HG02642 (cell line): ENCODE results near the gene ST6GALNAC4.

Experiments
- ATAC-seq: cut with Tn5 transposase; IDR thresholded peaks from one replicate; pipeline ENCODE4 v1.9.1; 2021; ENCODE audit warnings: mild to moderate bottlenecking; ENCODE audit not compliant: unreplicated experiment, poor library complexity

The ST6GALNAC4 gene

GRCh38 chr9:127947841-127948710, 31.2 kb upstream of the ST6GALNAC4 start:
- ATAC-seq: no peak

- ATAC-seq: no peak
These were observed 29.9 kb upstream of the ST6GALNAC4 start for GRCh38 chr9:127946728-127947127.

DNA sequence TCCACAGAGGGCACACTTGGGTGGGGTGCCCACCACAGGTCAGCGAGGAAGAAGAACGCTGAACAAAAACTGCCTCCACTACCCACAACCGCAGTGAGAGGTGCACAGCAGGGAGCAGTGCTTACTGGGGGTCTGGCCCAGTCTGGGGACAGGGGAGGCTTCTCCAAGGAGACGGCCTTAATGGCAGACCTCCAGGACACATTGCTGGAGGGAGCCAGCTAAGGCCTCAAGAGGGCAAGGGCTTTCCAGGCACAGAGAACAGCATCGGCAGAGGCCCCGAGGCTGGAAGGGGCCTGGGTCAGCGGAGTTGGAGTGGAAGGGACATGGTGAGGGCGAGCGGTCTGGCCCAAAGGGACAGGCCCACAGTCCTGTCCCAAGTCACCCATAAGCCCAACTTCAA, 29.1 kb upstream of the ST6GALNAC4 start:
- ATAC-seq: no peak

DNA sequence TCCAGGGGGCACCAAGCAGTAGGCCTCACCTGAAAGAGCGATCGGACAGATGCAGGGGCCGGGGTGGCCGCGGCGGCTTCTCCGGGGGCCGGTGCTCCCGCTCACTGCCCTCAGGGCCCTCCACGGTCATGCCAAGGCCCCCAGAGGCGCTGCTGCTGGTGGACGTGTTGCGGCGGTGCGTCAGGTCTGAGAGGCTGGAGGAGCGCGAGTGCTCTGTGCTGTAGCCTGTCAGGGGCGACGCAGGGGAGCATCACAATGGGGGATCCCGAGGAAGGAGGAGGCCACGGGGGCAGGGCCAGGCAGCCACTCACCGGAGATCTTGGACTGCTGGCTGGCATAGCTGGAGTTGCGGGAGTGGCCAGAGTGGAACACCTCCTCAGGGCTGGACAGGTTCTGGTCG, 28.5 kb upstream of the ST6GALNAC4 start:
- ATAC-seq: no peak

DNA sequence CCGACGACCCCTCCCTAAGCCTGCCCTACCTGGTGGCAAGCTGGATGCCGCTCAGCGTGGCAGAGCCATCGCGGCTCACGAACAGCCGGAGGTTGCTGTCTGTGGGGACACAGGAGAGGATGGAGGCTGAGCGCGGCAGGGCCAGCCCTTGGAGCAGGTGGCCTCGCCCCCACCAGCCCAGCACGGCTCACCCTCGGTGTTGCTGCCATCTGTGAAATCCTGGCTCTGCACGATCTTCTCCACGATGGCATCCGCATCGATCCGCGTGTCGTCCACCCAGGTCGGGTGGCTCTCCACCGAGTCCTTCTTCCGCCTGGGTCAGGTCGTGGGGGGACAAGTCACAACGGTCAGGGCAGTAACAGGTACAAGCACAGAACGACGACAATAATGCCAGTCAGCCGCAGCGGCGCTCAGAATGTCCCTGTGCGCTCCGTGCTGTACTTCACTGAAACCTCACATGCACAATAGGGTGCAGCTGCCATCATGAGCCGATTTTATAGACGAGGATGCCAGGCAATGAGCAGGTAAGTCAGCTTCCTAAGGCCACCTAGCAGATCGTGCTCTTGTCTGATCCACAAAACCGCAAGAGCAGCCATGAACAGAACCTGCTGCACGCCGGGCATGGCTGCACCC, 27.9 kb upstream of the ST6GALNAC4 start:
- no peak for ATAC-seq

DNA sequence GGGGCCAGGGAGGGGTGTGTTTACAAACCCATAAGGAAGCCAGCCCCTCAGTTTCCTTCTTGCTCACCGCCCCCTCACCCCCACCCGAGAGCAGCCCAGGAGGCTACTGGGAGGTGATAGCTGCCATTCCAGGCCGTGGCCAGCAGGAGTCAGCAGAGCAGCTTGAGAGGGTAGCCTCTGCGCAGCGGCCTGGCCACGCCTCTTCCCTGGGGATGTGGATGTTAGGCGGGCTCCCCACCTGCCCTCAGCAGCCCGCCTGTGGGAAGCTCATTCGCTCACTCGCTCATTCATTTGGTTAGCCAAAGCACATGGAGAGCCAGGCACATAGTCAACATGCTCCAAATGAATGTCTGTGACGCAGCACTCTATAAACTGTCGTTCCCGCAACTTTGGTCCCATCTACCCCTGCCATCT, 26.9 kb upstream of the ST6GALNAC4 start:
- ATAC-seq: peak; percentile 49

DNA sequence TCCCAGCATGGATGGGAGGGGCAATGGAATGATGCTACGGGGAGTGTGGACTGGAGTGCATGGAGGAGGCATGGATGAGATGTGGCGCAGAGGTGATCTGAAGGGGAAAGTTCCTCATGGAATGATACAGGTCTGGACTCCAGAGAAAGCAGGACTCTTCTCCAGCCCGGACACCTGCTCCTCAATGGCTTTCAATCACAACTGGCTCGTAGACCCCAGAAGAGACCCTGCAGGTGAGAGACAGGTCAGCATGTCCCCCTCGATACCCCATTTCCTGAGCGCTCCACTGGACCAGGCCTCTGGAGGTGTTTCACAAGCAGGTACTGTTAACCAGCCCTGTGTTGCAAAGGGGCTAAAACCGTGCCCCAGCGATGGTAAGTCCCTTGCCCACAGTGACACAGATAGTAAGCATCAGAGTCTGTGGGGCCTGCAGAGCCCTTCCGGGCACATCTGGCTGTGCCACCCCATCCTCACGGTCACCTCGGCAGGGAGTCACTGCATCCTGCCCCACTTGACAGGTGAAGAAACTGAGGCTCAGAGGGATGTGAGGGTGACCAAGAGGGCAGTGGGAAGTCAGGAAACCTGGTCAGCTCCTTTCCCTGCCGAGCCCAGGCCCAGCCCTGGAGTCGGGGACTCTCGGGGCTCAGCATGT, 26.3 kb upstream of the ST6GALNAC4 start:
- peak; percentile 8 for ATAC-seq

DNA sequence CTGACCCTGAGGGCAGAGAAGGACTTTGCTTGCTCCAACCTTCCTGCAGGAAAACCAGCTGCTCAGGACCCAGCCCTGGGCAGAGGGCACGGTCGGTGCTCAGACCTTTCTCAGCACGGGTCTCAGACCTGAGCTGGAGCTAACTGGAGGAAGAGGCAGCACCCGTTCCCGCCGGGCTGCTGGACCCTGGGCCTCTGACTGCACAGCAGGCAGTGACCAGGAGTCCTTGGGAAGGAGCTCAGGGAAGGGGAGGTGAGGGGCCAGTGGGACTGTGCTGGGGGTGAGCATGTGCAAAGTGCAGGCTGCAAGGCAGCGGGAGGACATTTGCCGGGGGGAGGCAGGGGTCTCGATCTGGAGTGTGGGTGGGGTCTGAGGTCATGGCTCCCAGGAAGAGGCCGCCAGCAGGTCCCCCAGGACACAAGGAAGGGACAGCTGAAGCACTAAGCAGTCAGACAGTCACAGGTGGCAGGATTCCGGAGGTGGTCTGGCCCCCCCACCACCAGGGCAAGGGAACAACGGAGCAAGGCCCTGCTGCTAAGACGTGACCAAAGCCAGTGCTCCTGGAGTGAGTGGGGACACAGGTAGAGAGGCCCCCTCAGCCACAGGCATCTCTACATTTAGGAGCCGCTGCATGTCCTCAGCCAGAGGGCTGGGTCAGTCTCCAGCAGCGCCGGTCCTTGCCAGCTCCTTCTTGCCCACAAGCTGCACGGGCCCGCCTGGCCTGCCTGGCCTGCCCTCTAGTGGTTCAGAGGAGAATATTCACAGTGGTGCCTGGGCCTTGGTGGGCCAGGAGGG, 25.6 kb upstream of the ST6GALNAC4 start:
- no peak for ATAC-seq

DNA sequence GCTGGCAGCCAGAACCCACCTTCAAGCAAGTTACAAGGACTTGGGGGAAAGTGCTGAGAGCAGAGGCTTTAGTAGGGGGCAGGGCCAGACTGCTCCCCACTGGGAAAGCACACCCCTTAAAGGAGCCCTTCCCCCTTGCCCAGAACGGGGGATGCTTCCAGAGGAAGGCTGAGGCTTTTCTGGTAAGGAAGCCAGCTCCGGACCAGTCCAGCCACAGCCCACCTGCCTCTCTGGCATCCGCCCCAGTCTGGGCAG, 25.0 kb upstream of the ST6GALNAC4 start:
- ATAC-seq: no peak

GRCh38 chr9:127941062-127941960, 24.5 kb upstream of the ST6GALNAC4 start:
- ATAC-seq: no peak

GRCh38 chr9:127940593-127940992, 23.8 kb upstream of the ST6GALNAC4 start:
- no peak for ATAC-seq

DNA sequence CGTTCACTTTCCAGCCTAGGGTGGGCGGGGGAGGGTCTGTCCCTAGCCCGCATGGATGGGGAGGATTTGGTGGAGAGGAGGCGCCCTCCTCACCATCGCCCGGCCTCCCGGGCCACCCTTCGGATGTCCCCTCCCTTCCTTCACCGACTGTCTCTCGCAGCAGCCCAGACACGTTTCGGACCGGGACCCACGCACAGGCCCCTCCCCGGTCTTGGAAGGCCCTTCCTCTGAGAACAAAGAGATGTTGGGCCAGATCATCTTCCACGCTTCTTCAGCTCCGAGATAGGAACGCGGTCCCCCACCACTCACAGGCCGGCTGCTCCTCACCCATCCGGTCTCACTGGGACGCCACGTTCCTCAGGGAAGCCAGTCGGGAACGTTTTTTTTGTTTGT, 21.5 kb upstream of the ST6GALNAC4 start:
- no peak for ATAC-seq

DNA sequence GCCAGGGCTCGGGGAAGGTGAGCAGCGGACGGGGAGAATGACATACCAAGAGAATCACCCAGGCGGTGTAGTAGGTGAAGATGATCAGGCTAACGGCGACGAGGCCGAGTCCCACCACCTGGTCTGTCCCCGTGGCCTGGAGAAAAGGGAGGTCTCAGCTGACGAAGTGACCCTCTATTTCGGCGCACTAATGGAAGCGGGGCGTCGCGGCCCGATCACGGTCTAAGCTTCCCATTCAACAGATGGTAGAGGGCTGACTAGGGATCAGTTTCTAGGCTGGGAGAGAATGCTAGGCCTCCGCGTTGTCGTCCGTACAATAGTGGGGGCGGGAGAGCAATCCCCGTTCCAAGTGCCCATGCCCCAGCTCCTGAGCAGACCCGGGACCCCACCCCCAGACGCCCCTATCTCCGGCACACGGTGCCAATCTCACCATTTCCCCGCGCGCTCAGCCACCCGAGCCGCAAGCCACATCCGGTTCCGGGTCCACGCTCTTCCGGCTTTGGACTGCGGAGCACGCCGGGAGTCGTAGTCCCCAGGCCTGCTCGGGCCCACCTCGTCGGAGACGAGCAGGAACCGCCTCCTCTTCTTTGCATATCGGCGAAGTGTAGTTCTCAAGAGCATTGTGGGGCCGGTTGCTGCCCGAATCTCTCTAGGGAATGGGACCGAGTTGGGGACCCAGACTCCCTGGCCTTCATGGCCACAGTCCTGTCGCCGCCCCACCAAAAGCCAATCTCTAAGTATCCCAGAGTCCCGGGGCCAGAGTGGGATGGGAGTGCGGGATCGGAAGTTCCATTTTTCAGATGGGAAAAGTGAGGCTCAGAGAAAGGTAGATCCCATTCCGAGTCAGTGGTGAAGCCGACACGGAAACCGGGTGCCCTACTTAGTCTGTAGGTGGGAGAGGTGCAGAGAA, 20.8 kb upstream of the ST6GALNAC4 start, which contains the start of gene DPM2:
DPM2 (minus strand) TSS at position 467 of the 910 bp plus-strand sequence; CDS start at position 433, 34 bp downstream.
- ATAC-seq: peak; percentile 88

- no peak for ATAC-seq
These were observed 20.2 kb upstream of the ST6GALNAC4 start for GRCh38 chr9:127937056-127937387.

GRCh38 chr9:127936347-127936852, 19.6 kb upstream of the ST6GALNAC4 start:
- ATAC-seq: no peak

GRCh38 chr9:127935765-127936221, 19.0 kb upstream of the ST6GALNAC4 start:
- ATAC-seq: no peak

GRCh38 chr9:127934986-127935385, 18.1 kb upstream of the ST6GALNAC4 start:
- ATAC-seq: no peak

- no peak for ATAC-seq
These were observed 17.4 kb upstream of the ST6GALNAC4 start for GRCh38 chr9:127934248-127934647.
